ENCODE results near the gene SBF2. TPM values are rescaled to one million over a fixed set of nuclear protein-coding genes. Genes with fewer than 3 reads are reported as not detected.

Gene SBF2
- total and polyA plus RNA-seq, 9 of the 15 experiments (the other 6 are each of a cell fraction or from before 2014, with no cell fraction given): 0.80 to 9.5 (median 5.0) TPM

- CTCF ChIA-PET (ENCODE audit: low intra/inter-chr PET ratio): no interaction called here
These were observed 35.3 kb upstream of the SBF2 start for GRCh38 chr11:10329356-10329755.

More at GRCh38 chr11:10329356-10329755, 35.3 kb upstream of the SBF2 start:
- intact Hi-C loops (cut with micrococcal nuclease) (no loop called here), in situ Hi-C loops (cut with MboI) (no loop called here)
- H3K27ac ChIP-seq (ENCODE audit: extremely low read depth, low read depth, low read length): no peak overlapping the region
- no peak overlapping the region for H3K9ac ChIP-seq (ENCODE audit: insufficient read depth in 1 of 2, low read depth in 2 of 2, low read length in 2 of 2)
- FAIRE-seq (no peak), DNase-seq (ENCODE audit: extremely low read depth in 1 of 4, low spot score in 3 of 4) (no peak), ATAC-seq (no peak)
- no peak overlapping the region for H3K4me3 ChIP-seq
- no CpG with 5 or more reads among the region's 2 CpGs for WGBS (ENCODE audit: insufficient coverage, low coverage, missing lambda C conversion rate)
- no peaks in the 10 kb centered on the region for H3K79me2 ChIP-seq (ENCODE audit: control insufficient read depth, insufficient read depth, low read length)
- H4K20me1 ChIP-seq (replicated peaks; ENCODE audit: control insufficient read depth, insufficient read depth, low read length): no peaks in the 10 kb centered on the region
- peaks cover 0 to 5% of the 10 kb centered on the region in 2 experiments; a peak in 1 of 5 replicates for H3K27me3 ChIP-seq (ENCODE audit: control insufficient read depth in 2 of 2, insufficient read depth in 2 of 2, low read length in 2 of 2)
- no peaks in the 10 kb centered on the region for H3K9me1 ChIP-seq (ENCODE audit: control insufficient read depth, insufficient read depth, low read length)
- POLR2A ChIA-PET: interaction anchor here (1.1 kb wide), 1 partner anchor 21 kb away, joined by 3 read pairs; no protein-coding TSS in a partner anchor
- H3K36me3 ChIP-seq (ENCODE audit: control insufficient read depth, insufficient read depth, low read length): no peaks in the 10 kb centered on the region
- TF ChIP-seq ZNF140 (CRISPR knock-in tag; IDR thresholded peaks at IDR 0.05): no peak
- TF ChIP-seq, protein P1, sequence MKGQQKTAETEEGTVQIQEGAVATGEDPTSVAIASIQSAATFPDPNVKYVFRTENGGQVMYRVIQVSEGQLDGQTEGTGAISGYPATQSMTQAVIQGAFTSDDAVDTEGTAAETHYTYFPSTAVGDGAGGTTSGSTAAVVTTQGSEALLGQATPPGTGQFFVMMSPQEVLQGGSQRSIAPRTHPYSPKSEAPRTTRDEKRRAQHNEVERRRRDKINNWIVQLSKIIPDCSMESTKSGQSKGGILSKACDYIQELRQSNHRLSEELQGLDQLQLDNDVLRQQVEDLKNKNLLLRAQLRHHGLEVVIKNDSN (CRISPR knock-in tag; IDR thresholded peaks at IDR 0.05): no peak
- no peak for TF ChIP-seq FOXM1 (IDR thresholded peaks at IDR 0.05; ENCODE audit: low read depth)
- no peak for TF ChIP-seq FOXM1 (CRISPR knock-in tag; IDR thresholded peaks at IDR 0.05; ENCODE audit: low read depth)
- no peak for TF ChIP-seq ZBTB2 (IDR thresholded peaks at IDR 0.05)
- TF ChIP-seq, protein P2, sequence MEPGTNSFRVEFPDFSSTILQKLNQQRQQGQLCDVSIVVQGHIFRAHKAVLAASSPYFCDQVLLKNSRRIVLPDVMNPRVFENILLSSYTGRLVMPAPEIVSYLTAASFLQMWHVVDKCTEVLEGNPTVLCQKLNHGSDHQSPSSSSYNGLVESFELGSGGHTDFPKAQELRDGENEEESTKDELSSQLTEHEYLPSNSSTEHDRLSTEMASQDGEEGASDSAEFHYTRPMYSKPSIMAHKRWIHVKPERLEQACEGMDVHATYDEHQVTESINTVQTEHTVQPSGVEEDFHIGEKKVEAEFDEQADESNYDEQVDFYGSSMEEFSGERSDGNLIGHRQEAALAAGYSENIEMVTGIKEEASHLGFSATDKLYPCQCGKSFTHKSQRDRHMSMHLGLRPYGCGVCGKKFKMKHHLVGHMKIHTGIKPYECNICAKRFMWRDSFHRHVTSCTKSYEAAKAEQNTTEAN (CRISPR knock-in tag; IDR thresholded peaks at IDR 0.05): no peak
- no peak for TF ChIP-seq ZNF184 (CRISPR knock-in tag; IDR thresholded peaks at IDR 0.05)
- H3K4me1 ChIP-seq (replicated peaks in 1 of 2; ENCODE audit: control insufficient read depth in 2 of 2, insufficient read depth in 2 of 2, low read length in 2 of 2): no peaks in the 10 kb centered on the region; a peak in 1 of 5 replicates
- H2AFZ ChIP-seq (ENCODE audit: low read depth, low read length): no peak overlapping the region
- no peaks in the 10 kb centered on the region for H3K9me3 ChIP-seq (replicated peaks; ENCODE audit: control insufficient read depth, insufficient read depth, low read depth, low read length)
- no peak overlapping the region for H3K4me2 ChIP-seq (ENCODE audit: insufficient read depth, low read length)
- no TSS peak for BruUV-seq (replicated peaks)
